ENCODE measurements around the gene CMC1.
"Not testable (repeated sequence)": the region's sequence is repeated elsewhere in the genome, so short reads cannot be mapped to it uniquely, and the experiment has no call there.

CMC1 gene, protein sequence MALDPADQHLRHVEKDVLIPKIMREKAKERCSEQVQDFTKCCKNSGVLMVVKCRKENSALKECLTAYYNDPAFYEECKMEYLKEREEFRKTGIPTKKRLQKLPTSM

GRCh38 chr3:28241221-28242160 lies at the start of gene CMC1:
Gene CMC1 (plus strand): TSS chr3:28241619. CDS start chr3:28241794, 175 bp downstream.
- peak; percentile 95 for DNase-seq

- DNase-seq = no peak
Measured at GRCh38 chr3:28198161-28198560, 43.3 kb upstream of the CMC1 start.

- no peak for DNase-seq
Measured at GRCh38 chr3:28198974-28199373, 42.4 kb upstream of the CMC1 start.

- not testable (repeated sequence) for DNase-seq
Measured at GRCh38 chr3:28199643-28200042, 41.8 kb upstream of the CMC1 start.

GRCh38 chr3:28200366-28200848 lies 41.0 kb upstream of the CMC1 start:
- not testable (repeated sequence) for DNase-seq

DNA sequence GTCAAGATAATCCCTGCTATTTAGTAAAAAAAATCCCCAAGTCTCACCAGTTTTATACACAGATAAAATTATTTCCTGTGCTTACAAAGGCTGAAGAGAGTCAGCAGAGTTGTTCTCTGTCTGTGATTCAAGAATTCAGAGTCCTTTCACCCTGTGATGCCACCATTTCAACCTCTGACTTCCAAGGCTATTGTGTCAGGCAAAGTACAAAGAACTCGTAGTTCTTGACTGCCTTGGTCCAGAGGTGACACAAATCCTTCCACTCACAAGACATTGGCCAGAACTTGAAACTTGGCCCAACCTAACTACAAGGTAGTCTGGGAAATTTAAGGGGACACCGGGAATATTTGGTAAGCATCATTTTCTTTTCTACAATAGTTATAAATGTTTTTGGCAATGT lies 34.9 kb upstream of the CMC1 start:
- no peak for DNase-seq

DNA sequence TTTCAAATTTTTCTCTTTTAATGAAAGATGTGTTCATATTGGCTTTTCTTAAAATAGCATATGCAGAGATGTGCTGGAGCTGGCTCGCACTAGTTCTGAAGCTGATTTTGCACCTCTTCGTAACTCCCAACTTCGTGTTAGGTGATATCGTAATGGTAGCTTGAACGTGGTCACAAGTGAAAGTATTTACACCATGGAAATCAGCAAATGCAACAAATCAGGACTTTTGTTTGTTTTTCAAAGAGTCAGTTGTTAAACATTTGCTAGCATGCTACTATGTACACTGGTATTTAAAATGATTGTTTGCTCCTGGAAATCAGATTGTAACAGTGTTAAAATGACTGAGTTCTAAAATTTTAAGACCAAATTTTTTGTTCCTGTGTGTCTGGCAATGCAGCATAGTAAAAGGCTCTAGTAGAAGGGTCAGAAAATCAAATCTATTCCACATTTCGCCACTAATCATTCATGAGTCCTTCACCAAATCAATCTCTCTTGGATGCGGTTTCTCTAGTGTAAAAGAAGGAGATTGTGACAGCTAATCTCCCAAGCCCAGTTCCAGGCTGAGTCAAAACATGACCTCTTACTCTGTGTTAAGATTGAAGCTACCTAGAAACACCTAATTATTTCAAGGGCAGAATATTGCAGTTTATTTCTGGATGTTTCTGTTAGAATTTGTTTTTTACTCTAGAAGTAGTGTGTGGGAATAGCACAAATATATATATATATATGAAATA lies 34.3 kb upstream of the CMC1 start:
- no peak for DNase-seq

- DNase-seq = no peak
Measured at GRCh38 chr3:28210968-28211713, 30.3 kb upstream of the CMC1 start.

GRCh38 chr3:28212681-28213080 lies 28.7 kb upstream of the CMC1 start:
- no peak for DNase-seq

DNA sequence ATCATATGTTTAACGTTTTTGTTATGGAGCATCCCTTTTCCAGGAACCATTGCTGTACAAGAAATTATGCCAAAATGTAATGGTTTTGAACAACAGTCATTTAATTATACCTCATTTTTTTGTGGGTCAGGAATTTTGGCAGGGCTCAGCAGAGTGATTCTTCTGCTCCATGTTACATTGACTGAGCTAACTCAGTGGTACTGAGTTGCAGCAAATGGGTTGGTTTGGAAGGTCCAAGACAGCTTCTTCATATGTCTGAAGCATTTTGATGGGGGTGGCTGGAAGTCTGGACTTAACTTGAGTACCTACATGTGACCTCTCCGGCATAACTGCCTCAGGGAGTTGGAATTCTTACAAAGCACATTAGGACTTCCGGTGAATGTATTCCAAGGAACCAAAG lies 26.0 kb upstream of the CMC1 start:
- DNase-seq = no peak

DNA sequence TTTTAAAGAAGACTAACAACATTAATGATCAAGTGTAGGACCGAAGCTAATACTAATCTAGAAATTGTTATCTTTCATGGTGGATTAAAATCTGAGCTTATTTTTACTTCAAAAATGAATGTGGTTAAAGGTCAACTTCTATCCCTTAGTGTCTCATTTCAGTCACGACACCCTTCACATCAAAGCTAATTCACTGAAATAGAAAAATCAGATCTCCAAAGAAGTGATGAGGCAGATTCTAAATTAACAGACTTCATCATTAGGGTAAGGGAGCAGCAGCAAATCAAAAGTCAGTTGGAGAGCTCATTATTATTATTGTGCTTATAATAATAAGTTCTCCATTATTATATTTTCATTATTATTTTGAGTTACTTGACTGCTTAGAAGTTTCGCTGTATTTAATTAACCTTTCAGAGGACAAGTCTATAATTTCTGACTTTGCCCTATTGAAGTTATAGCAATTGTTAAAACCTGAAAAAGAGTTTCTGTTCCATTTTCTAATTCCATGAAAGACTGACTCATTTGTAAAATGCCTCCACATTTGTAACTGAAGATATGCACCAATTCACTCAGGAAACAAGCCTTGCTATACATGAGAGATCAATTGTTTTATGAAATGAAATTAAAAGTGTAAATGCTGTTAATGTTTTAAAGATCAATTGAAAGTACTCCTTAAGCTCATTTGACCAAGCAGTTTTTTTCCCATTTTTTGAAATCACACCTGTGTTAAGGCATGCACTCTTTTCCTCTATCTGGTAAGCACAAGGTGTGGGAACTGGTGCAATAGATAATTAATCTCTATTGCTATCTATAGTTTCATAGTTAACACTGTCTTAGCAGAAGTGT lies 23.1 kb upstream of the CMC1 start:
- DNase-seq = no peak

DNA sequence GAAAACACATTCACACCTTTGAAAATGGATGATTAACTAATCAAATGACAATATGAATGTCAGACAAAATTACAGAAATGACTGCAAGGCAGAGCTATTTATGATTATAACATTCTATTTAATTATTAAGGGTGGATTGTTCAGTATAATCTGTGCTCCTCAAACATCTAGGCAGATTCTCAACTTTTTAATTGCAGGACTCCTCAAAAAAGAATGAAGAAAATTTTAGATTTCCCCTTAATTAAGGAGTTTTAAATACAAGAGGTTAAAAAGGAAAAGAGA lies 22.6 kb upstream of the CMC1 start:
- DNase-seq = no peak

GRCh38 chr3:28224430-28224829 lies 17.0 kb upstream of the CMC1 start:
- DNase-seq = no peak

DNA sequence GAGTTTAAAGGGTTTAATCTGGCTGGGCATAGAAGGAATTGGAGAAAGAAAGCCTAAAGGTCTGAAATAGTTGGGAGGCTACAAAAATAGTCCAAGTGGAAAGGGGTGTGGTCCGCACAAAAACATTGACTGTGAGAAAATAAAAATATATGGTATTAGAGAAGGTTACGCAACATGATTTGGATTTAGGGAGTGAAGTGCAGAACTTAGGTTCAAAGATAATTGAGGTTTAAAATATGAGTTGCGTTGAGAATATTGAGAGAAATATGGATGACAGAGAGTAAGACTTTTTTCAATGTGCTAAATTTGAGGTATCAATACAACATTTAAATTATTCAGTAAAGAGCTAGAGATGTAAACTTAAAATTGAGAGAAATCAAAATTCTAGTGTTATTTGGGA lies 15.4 kb upstream of the CMC1 start:
- DNase-seq = no peak

DNA sequence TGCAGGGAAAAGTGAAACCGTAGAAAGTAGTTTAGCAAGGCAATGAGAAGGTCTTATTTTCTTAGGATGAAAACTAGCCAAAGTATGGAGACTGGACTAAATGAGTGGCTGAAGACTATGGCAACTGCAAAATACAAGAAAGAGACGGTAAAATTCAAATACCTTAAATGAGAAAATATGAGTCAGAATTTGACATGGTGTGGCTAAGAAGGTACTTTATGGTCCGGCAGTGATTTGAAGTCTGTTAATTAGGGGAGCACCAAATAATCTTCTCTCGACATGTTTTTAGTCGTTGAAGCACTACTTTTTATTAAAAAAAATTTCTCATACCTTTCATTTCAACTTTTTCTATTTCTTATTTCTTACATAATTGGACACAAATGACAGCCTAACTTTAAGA lies 12.8 kb upstream of the CMC1 start:
- DNase-seq = no peak

DNA sequence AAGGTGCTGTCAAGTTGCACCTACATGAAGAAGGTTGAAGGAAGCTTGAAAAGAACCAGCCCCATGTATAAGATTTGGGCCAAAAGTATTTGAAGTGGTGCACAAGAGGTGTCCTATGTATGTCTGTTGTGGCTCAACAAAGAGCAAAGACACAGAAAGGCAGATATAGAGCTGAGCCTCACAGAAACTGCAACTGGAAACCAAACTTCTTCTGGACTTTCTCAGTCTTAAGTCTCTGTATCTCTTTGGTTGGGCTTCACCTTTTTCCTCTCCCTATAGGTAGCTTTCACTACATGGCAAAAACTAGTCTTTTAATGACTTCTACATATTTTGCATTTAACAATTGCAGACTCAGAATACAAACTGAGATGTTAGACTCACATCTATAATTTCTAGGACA lies 8.8 kb upstream of the CMC1 start:
- no peak for DNase-seq

DNA sequence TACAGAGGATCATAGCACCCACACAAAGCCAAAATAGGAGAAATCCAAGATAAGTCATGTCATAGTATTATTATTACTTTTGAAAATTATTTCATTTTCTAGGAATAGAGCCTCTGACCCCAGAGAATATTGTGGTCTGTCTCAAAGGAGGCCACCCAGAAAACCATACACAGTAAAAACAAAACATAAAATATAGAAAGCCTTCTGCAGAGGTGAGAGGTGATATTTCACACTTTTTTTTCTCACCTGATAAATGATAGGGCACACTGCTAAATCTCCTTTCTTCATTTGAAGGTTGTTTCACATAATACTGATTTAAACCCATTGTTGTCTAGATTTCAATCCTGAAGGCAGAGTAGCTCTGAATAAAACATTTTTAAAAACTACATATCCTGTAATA lies 7.0 kb upstream of the CMC1 start:
- no peak for DNase-seq

- DNase-seq = no peak
Measured at GRCh38 chr3:28239108-28239507, 2.3 kb upstream of the CMC1 start.

GRCh38 chr3:28240441-28240840 lies 978 bp upstream of the CMC1 start:
- peak; percentile 33 for DNase-seq

DNA sequence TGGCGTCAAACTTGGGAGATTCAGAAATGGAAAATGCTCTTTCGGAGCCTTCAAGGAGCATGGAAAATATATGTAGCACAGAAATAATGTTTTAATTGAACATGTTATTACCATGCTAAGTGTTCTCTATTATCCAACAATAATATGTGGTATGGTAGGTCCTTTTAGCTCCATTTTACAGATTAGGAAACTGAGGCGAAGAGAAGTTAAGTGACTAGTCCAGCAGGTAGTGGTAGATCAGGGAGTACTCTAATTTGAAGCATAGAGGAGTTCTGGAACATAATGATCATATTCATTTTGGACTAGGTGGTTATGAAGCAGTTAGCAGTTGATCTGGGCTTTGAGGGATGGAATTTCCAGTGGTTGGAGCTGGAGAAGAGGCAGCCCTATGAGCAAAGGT lies 1.1 kb downstream of the CMC1 start:
- DNase-seq = no peak

- no peak for DNase-seq
Measured at GRCh38 chr3:28243424-28244106, 2.1 kb downstream of the CMC1 start.

GRCh38 chr3:28244491-28244890 lies 3.1 kb downstream of the CMC1 start:
- DNase-seq = no peak

Measured in NCI-H1092 treated with DMSO at 0.1 percent for 48 hours (cell line).